HepG2 (cell line): ENCODE measurements around the gene LEAP2. TPM values are rescaled to one million over a fixed set of nuclear protein-coding genes. Genes with fewer than 3 reads are reported as not detected.

Experiments
- AHR ChIP-seq: IDR thresholded peaks from 2 replicates; pipeline ENCODE4 v1.6.1; 2018; ENCODE audit warnings: missing genetic modification reagents, missing compliant biosample characterization
- ATAD3A ChIP-seq: sonication (generic); formaldehyde crosslinking; IDR thresholded peaks from 2 replicates; pipeline ENCODE4 v1.4.0; 2020; ENCODE audit warnings: missing genetic modification reagents
- DR1 ChIP-seq: sonication (generic); formaldehyde crosslinking; IDR thresholded peaks from 2 replicates; pipeline ENCODE4 v1.8.0; 2021; ENCODE audit warnings: mild to moderate bottlenecking, missing genetic modification reagents, inconsistent platforms
- FOXO4 ChIP-seq: sonication (generic); formaldehyde crosslinking; conservative IDR thresholded peaks from 2 replicates; pipeline ENCODE4 v1.8.1; 2023; ENCODE audit warnings: missing genetic modification reagents
- JUN ChIP-seq: sonication (generic); formaldehyde crosslinking; IDR thresholded peaks from 2 replicates; pipeline ENCODE4 v1.4.0; 2020; ENCODE audit warnings: mild to moderate bottlenecking, missing genetic modification reagents
- KAT2B ChIP-seq: fragments of 150-350 bp; IDR thresholded peaks from 2 replicates; pipeline ENCODE4 v1.6.1; 2014; ENCODE audit warnings: low read depth, low read length, borderline replicate concordance
- KLF12 ChIP-seq: sonication (generic); formaldehyde crosslinking; IDR thresholded peaks from 2 replicates; pipeline ENCODE4 v1.4.0; 2020; ENCODE audit warnings: missing genetic modification reagents, borderline replicate concordance
- MIER3 ChIP-seq: IDR thresholded peaks from 2 replicates; pipeline ENCODE4 v1.6.1; 2016; ENCODE audit warnings: missing compliant biosample characterization, borderline replicate concordance
- MTA3 ChIP-seq: sonication (generic); formaldehyde crosslinking; IDR thresholded peaks from 2 replicates; pipeline ENCODE4 v1.4.0; 2020; ENCODE audit warnings: missing genetic modification reagents
- NFATC3 ChIP-seq: sonication (generic); formaldehyde crosslinking; IDR thresholded peaks from 2 replicates; pipeline ENCODE4 v1.5.1; 2020; ENCODE audit warnings: mild to moderate bottlenecking, missing genetic modification reagents
- RFXANK ChIP-seq: IDR thresholded peaks from 2 replicates; pipeline ENCODE4 v1.6.1; 2016
- SP5 ChIP-seq: IDR thresholded peaks from 2 replicates; pipeline ENCODE4 v1.6.1; 2016; ENCODE audit warnings: low read depth, borderline replicate concordance
- SPEN ChIP-seq: sonication (generic); formaldehyde crosslinking; IDR thresholded peaks from 2 replicates; pipeline ENCODE4 v1.5.1; 2020; ENCODE audit warnings: low read depth, mild to moderate bottlenecking, missing genetic modification reagents
- ZBTB43 ChIP-seq: sonication (generic); formaldehyde crosslinking; conservative IDR thresholded peaks from 2 replicates; pipeline ENCODE4 v1.4.0; 2020; ENCODE audit warnings: missing genetic modification reagents
- ZNF296 ChIP-seq: sonication (generic); formaldehyde crosslinking; conservative IDR thresholded peaks from 2 replicates; pipeline ENCODE4 v1.5.0; 2020; ENCODE audit warnings: mild to moderate bottlenecking, missing genetic modification reagents
- ZNF432 ChIP-seq: sonication (generic); formaldehyde crosslinking; IDR thresholded peaks from 2 replicates; pipeline ENCODE4 v1.5.0; 2020; ENCODE audit warnings: missing genetic modification reagents, mild to moderate bottlenecking, borderline replicate concordance
- ZNF446 ChIP-seq: sonication (generic); formaldehyde crosslinking; IDR thresholded peaks from 2 replicates; pipeline ENCODE4 v1.5.0; 2020; ENCODE audit warnings: mild to moderate bottlenecking, missing genetic modification reagents
- ZNF503 ChIP-seq: sonication (generic); formaldehyde crosslinking; IDR thresholded peaks from 2 replicates; pipeline ENCODE4 v1.4.0; 2020; ENCODE audit warnings: missing genetic modification reagents
- ZNF574 ChIP-seq: sonication (generic); formaldehyde crosslinking; IDR thresholded peaks from 2 replicates; pipeline ENCODE4 v1.4.0; 2020; ENCODE audit warnings: missing genetic modification reagents
- ZNF780A ChIP-seq: sonication (generic); formaldehyde crosslinking; IDR thresholded peaks from 2 replicates; pipeline ENCODE4 v1.8.0; 2022; ENCODE audit warnings: mild to moderate bottlenecking, missing genetic modification reagents, moderate library complexity
- polyA plus RNA-seq, 8 experiments: library from polyadenylated mRNA; depleted of rRNA in 3 of 8; stranded (reverse) in 7 of 8; unstranded in 1 of 8; fragments of >200 nt; fragmentation: Illumina TruSeq in 4 of 8; extraction: Trizol in 4 of 8; gene quantifications; 2 replicates each; pipeline versions ENCODE4 v1.2.1 to v1.2.3, GENCODE V29; 2011 to 2016; ENCODE audit warnings: low read depth in 4 of 8, missing spikeins in 1 of 8, mixed read lengths in 1 of 8; ENCODE audit not compliant: insufficient read depth in 1 of 8
- total RNA-seq, 5 experiments: library from RNA; depleted of rRNA; stranded (reverse); fragments of >200 nt; fragmentation: Illumina TruSeq; extraction: Trizol; gene quantifications; 2 replicates each; pipeline ENCODE4 v1.2.3, GENCODE V29; 2016; ENCODE audit warnings: low read depth in 1 of 5

The LEAP2 gene
- total and polyA plus RNA-seq, 2 of the 13 experiments (the other 11 are each of a cell fraction or from before 2014, with no cell fraction given), result 23.9 to 51.9 TPM

- TF ChIP-seq ZNF574 (CRISPR knock-in tag) (no peak; the same call in 1 of the 2 replicates), KLF12 (CRISPR knock-in tag) (no peak), NFATC3 (CRISPR knock-in tag) (no peak; the same call in 1 of the 2 replicates), ZNF503 (CRISPR knock-in tag) (0 out of 2 replicates have a peak, but pooled peaks have one; percentile 28), DR1 (CRISPR knock-in tag) (no peak), ZNF446 (CRISPR knock-in tag) (no peak), SPEN (CRISPR knock-in tag) (peak; percentile 46; the same call in 1 of the 2 replicates), ZBTB43 (CRISPR knock-in tag) (0 out of 2 replicates have a peak, but pooled peaks have one; percentile 20), ZNF432 (CRISPR knock-in tag) (no peak), ZNF296 (CRISPR knock-in tag) (no peak), ZNF780A (CRISPR knock-in tag) (no peak), FOXO4 (CRISPR knock-in tag) (0 out of 2 replicates have a peak, but pooled peaks have one; percentile 42), SP5 (CRISPR knock-in tag) (peak; percentile 3; the same call in 1 of the 2 replicates), MIER3 (CRISPR knock-in tag) (peak; percentile 44; the same call in 1 of the 2 replicates), MTA3 (CRISPR knock-in tag) (no peak), JUN (peak; percentile 13; the same call in 1 of the 2 replicates), AHR (CRISPR knock-in tag) (no peak), ATAD3A (CRISPR knock-in tag) (no peak), KAT2B (no peak), RFXANK (CRISPR knock-in tag) (no peak)
Observed at GRCh38 chr5:132839426-132840301, 33.8 kb upstream of the LEAP2 start (continued).
